ENCODE data around the gene ZAP70.

The ZAP70 gene

GRCh38 chr2:97733341-97734035 lies 20.1 kb downstream of the ZAP70 start:
- Mint-ChIP-seq H3K27me3 (no peaks in the 10 kb centered on the region), H3K9me3 (no peaks in the 10 kb centered on the region), H3K4me1 (peaks cover 34% of the 10 kb centered on the region), H3K4me3 (no peak overlapping the region), H3K36me3 (peaks cover 23% of the 10 kb centered on the region), H3K27ac (no peak overlapping the region)

DNA sequence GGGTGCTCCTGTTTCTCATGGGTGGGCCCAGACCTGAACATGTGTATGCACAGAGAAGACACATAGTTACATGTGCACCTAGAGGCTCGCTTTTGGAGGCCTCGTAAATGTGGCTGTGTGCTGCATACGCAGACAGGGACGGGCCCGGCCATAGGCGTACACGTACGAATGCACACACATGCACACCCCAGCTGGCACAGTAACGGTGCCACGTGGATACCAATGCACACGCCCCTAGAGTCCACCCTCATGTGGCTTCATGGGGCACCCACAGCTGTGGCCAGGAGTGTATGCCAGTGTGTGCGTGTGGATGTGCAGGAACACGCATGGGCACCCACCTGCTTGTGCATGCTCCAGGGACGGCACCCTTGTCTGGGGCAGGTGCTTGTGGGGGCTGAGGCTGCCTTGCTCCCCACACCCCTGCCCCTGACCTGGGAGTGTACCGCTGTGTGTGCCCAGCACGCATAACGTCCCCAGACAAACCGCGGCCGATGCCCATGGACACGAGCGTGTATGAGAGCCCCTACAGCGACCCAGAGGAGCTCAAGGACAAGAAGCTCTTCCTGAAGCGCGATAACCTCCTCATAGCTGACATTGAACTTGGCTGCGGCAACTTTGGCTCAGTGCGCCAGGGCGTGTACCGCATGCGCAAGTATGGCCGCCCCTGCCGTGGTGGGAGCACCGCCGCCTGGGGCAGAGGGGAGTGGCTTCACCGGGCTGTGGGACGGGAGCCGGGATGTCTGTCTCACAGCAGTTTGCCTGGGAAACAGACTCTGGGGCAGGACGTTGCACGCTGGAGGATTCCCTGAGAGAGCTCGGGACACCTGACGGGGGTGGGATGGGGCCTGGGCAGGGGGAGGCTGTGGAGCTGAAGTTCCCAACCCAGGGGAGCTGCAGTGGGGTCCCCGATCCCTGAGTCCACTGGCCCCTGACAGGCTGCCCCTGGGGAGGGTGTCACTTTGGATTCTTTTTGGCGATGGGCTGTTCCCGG lies 21.0 kb downstream of the ZAP70 start:
- Mint-ChIP-seq H3K27ac (no peak overlapping the region), H3K9me3 (no peaks in the 10 kb centered on the region), H3K4me1 (peaks cover 27% of the 10 kb centered on the region), H3K27me3 (no peaks in the 10 kb centered on the region), H3K4me3 (no peak overlapping the region), H3K36me3 (peaks cover 21% of the 10 kb centered on the region)

DNA sequence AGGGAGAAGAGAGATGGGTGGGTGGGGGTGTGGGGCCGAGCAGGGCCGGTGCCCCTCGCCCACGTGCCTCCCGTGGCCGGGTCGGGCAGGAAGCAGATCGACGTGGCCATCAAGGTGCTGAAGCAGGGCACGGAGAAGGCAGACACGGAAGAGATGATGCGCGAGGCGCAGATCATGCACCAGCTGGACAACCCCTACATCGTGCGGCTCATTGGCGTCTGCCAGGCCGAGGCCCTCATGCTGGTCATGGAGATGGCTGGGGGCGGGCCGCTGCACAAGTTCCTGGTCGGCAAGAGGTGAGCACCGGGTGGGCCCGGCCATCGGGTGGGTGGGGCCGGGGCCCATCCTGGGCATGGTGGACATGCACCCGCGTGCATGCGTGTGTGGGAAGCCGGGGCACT lies 21.8 kb downstream of the ZAP70 start:
- peaks cover 16% of the 10 kb centered on the region for H3K36me3 Mint-ChIP-seq
- H3K9me3 Mint-ChIP-seq, result no peaks in the 10 kb centered on the region
- H3K27ac Mint-ChIP-seq, result no peak overlapping the region
- no peak overlapping the region for H3K4me3 Mint-ChIP-seq
- H3K27me3 Mint-ChIP-seq, result no peaks in the 10 kb centered on the region
- peaks cover 22% of the 10 kb centered on the region for H3K4me1 Mint-ChIP-seq

DNA sequence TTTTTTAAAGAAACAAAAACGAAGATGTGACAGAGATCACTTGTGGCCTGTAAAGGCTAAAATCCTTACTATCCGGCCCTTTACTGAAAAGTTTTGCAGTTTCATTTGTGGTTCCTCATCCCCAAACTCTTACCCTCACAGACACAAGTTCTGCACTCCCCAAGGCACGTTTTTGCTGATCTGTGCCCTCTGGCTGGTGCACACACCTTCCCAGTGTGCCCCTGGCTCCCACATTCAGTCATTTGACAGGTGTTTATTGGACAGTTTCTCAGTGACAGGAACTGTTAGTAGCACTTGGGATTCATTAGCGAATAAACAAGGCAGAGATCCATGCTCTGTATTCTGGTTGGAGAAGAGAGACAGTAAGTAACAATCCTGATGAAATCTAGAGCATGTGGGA lies 22.8 kb downstream of the ZAP70 start:
- Mint-ChIP-seq H3K27me3 (no peaks in the 10 kb centered on the region), H3K27ac (peak overlapping the region; percentile 90), H3K4me3 (no peak overlapping the region), H3K36me3 (peaks cover 17% of the 10 kb centered on the region), H3K9me3 (no peaks in the 10 kb centered on the region), H3K4me1 (peaks cover 23% of the 10 kb centered on the region)

GRCh38 chr2:97736608-97737330 lies 23.4 kb downstream of the ZAP70 start:
- Mint-ChIP-seq H3K4me1 (peaks cover 21% of the 10 kb centered on the region), H3K27me3 (no peaks in the 10 kb centered on the region), H3K36me3 (peaks cover 17% of the 10 kb centered on the region), H3K27ac (peak overlapping the region; percentile 90), H3K4me3 (no peak overlapping the region), H3K9me3 (no peaks in the 10 kb centered on the region)

DNA sequence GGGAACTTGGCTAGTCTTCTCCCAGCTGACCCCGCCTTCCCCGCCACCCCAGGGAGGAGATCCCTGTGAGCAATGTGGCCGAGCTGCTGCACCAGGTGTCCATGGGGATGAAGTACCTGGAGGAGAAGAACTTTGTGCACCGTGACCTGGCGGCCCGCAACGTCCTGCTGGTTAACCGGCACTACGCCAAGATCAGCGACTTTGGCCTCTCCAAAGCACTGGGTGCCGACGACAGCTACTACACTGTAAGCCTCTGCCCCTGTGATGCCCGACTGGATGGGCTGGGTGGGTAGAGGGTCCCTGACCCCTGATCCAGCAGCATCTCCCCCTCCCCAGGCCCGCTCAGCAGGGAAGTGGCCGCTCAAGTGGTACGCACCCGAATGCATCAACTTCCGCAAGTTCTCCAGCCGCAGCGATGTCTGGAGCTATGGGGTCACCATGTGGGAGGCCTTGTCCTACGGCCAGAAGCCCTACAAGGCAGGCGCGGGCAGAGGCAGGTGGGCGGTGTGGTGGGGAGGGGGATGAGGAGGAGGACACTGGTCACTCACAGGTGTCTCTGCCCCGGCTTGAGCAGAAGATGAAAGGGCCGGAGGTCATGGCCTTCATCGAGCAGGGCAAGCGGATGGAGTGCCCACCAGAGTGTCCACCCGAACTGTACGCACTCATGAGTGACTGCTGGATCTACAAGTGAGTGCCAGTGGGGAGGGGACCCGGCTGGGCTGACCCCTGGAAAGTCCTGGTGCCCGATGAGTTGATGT lies 24.2 kb downstream of the ZAP70 start:
- Mint-ChIP-seq H3K27me3 (no peaks in the 10 kb centered on the region), H3K27ac (no peak overlapping the region), H3K4me3 (no peak overlapping the region), H3K36me3 (peaks cover 19% of the 10 kb centered on the region), H3K4me1 (peaks cover 25% of the 10 kb centered on the region), H3K9me3 (no peaks in the 10 kb centered on the region)

- H3K4me1 Mint-ChIP-seq, result peaks cover 31% of the 10 kb centered on the region
- no peaks in the 10 kb centered on the region for H3K9me3 Mint-ChIP-seq
- peaks cover 19% of the 10 kb centered on the region for H3K36me3 Mint-ChIP-seq
- H3K27ac Mint-ChIP-seq, result no peak overlapping the region
- no peaks in the 10 kb centered on the region for H3K27me3 Mint-ChIP-seq
- H3K4me3 Mint-ChIP-seq, result no peak overlapping the region
These were observed 25.0 kb downstream of the ZAP70 start for GRCh38 chr2:97738179-97739019.

DNA sequence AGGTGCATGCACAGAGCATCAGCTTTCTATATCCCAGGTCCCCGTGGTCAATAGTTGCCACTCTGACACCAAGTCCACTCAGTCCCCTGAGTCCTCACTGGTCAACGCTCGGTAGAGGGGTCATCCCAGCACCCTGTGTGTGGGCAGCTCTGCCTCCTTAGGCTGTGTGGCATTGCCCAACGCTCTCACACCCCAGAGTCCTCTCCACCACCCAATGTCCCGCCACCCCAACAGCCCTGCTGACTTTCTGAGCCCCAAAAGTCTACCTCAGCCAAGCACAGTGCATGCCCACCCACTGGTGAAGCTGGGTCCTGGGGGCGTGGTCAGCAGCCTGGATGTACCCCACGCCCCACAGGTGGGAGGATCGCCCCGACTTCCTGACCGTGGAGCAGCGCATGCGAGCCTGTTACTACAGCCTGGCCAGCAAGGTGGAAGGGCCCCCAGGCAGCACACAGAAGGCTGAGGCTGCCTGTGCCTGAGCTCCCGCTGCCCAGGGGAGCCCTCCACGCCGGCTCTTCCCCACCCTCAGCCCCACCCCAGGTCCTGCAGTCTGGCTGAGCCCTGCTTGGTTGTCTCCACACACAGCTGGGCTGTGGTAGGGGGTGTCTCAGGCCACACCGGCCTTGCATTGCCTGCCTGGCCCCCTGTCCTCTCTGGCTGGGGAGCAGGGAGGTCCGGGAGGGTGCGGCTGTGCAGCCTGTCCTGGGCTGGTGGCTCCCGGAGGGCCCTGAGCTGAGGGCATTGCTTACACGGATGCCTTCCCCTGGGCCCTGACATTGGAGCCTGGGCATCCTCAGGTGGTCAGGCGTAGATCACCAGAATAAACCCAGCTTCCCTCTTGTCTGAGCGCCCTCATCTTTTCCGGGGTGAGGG lies 25.9 kb downstream of the ZAP70 start:
- Mint-ChIP-seq H3K4me1 (peaks cover 38% of the 10 kb centered on the region), H3K36me3 (peaks cover 23% of the 10 kb centered on the region), H3K9me3 (no peaks in the 10 kb centered on the region), H3K27ac (peak overlapping the region; percentile 27), H3K4me3 (no peak overlapping the region), H3K27me3 (no peaks in the 10 kb centered on the region)

GRCh38 chr2:97739893-97740245 lies 26.5 kb downstream of the ZAP70 start:
- peaks cover 26% of the 10 kb centered on the region for H3K36me3 Mint-ChIP-seq
- H3K9me3 Mint-ChIP-seq, result no peaks in the 10 kb centered on the region
- H3K4me1 Mint-ChIP-seq, result peaks cover 44% of the 10 kb centered on the region
- no peak overlapping the region for H3K27ac Mint-ChIP-seq
- no peak overlapping the region for H3K4me3 Mint-ChIP-seq
- no peaks in the 10 kb centered on the region for H3K27me3 Mint-ChIP-seq

DNA sequence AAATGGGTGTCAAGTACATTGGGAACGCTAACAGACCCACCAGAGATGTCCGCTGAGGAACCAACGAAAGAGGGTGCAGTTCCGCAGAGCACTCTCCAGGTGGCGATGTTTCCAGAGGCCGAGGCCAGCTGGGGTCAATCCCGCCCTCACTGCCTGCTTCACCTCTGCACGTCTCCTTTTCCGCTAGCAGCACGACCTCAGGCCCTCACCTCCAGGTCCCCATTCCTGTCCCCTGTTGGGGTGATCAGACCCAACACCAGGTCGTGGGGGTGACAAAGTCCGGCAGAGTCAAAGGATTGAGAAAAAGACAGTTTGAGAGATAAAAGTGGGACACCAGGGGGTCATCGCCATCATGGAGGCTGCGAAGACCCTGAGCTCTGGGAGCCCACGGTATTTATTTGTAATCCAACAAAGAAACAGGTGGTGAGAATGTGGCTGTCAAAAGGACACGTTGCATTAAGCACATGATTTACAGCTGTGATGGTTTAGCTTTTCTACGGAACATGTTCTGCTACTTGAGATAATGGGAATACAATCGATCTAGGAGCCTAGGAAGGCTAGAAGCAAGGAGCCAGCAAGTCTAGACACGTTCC lies 27.3 kb downstream of the ZAP70 start:
- H3K4me1 Mint-ChIP-seq, result peaks cover 50% of the 10 kb centered on the region
- peaks cover 26% of the 10 kb centered on the region for H3K36me3 Mint-ChIP-seq

DNA sequence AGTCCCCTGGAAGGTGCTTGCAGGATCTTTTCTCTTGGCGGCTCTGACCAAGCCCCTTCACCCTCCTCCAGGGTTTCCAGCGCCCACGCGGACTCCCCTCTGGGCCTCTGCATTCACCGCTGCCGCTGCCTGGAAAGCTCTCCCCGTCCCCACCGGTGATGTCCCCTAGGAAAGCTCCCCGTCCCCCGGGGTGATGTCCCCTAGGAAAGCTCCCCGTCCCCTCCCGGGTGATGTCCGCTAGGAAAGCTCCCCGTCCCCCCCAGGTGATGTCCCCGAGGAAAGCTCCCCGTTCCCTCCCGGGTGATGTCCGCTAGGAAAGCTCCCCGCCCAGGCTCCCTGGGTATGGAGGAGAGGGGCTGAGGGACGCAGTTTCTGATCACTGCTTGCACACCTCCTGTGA lies 27.9 kb downstream of the ZAP70 start:
- no peaks in the 10 kb centered on the region for H3K9me3 Mint-ChIP-seq
- no peaks in the 10 kb centered on the region for H3K27me3 Mint-ChIP-seq
- no peak overlapping the region for H3K27ac Mint-ChIP-seq
- no peak overlapping the region for H3K4me3 Mint-ChIP-seq
- peaks cover 53% of the 10 kb centered on the region for H3K4me1 Mint-ChIP-seq
- H3K36me3 Mint-ChIP-seq, result peaks cover 24% of the 10 kb centered on the region

More for the DNA sequence above, 27.3 kb downstream of the ZAP70 start:
- H3K9me3 Mint-ChIP-seq, result no peaks in the 10 kb centered on the region
- H3K4me3 Mint-ChIP-seq, result no peak overlapping the region
- no peaks in the 10 kb centered on the region for H3K27me3 Mint-ChIP-seq
- peak overlapping the region; percentile 46 for H3K27ac Mint-ChIP-seq

GRCh38 chr2:97741686-97742085 lies 28.3 kb downstream of the ZAP70 start:
- Mint-ChIP-seq H3K27ac (peak overlapping the region; percentile 86), H3K9me3 (no peaks in the 10 kb centered on the region), H3K36me3 (peaks cover 22% of the 10 kb centered on the region), H3K4me1 (peaks cover 54% of the 10 kb centered on the region), H3K4me3 (no peak overlapping the region), H3K27me3 (no peaks in the 10 kb centered on the region)

- H3K36me3 Mint-ChIP-seq, result peaks cover 19% of the 10 kb centered on the region
- no peaks in the 10 kb centered on the region for H3K27me3 Mint-ChIP-seq
- peak overlapping the region; percentile 88 for H3K27ac Mint-ChIP-seq
- peaks cover 61% of the 10 kb centered on the region for H3K4me1 Mint-ChIP-seq
- no peak overlapping the region for H3K4me3 Mint-ChIP-seq
- H3K9me3 Mint-ChIP-seq, result no peaks in the 10 kb centered on the region
These were observed 29.0 kb downstream of the ZAP70 start for GRCh38 chr2:97742381-97742847.

Measured in activated naive CD4-positive, alpha-beta T cell treated with anti-CD3 and anti-CD28 coated beads, Interleukin-2, amount 50 U/mL, for 24 hours (primary cell).